HL-60 (cell line): ENCODE measurements around the gene CCDC182.

ENCODE experiments used
- CTCF ChIP-seq: IDR thresholded peaks from one replicate; pipeline ENCODE4 v1.5.1; 2011; ENCODE audit warnings: low read length, control low read depth, inconsistent platforms; ENCODE audit not compliant: insufficient read depth
- REST ChIP-seq: IDR thresholded peaks from 2 replicates; pipeline ENCODE4 v1.6.1; 2012; ENCODE audit warnings: low read depth; ENCODE audit not compliant: insufficient replicate concordance

- TF ChIP-seq CTCF (no peak), REST (no peak)
These were observed 41.8 kb downstream of the CCDC182 start for GRCh38 chr17:57703273-57703672.
